HG03066 (cell line): ENCODE results near the gene AGT.

ENCODE experiments used
- ATAC-seq: cut with Tn5 transposase; IDR thresholded peaks from one replicate; pipeline ENCODE4 v1.9.1; 2021; ENCODE audit warnings: low read depth; ENCODE audit not compliant: unreplicated experiment

The AGT gene

GRCh38 chr1:230713915-230714764 is at the start of gene AGT:
Gene AGT (minus strand): TSS chr1:230714122. CDS start chr1:230710823, 3,299 bp downstream.
- no peak for ATAC-seq

- no peak for ATAC-seq
Measured at GRCh38 chr1:230761443-230762167, 47.7 kb upstream of the AGT start.

GRCh38 chr1:230760360-230760827 is 46.5 kb upstream of the AGT start:
- ATAC-seq: no peak

GRCh38 chr1:230759369-230760065 is 45.6 kb upstream of the AGT start:
- ATAC-seq: no peak

- ATAC-seq: no peak
Measured at GRCh38 chr1:230758709-230759368, 44.9 kb upstream of the AGT start.

- ATAC-seq: no peak
Measured at GRCh38 chr1:230757856-230758708, 44.2 kb upstream of the AGT start.

GRCh38 chr1:230754796-230755195 is 40.9 kb upstream of the AGT start:
- no peak for ATAC-seq

- ATAC-seq: no peak
Measured at GRCh38 chr1:230753586-230754251, 39.8 kb upstream of the AGT start.

- no peak for ATAC-seq
Measured at GRCh38 chr1:230753191-230753585, 39.3 kb upstream of the AGT start.

- ATAC-seq: no peak
Measured at GRCh38 chr1:230752407-230752806, 38.5 kb upstream of the AGT start.

GRCh38 chr1:230750986-230751625 is 37.2 kb upstream of the AGT start:
- no peak for ATAC-seq

- no peak for ATAC-seq
Measured at GRCh38 chr1:230750576-230750975, 36.7 kb upstream of the AGT start.

- ATAC-seq: no peak
Measured at GRCh38 chr1:230749635-230750034, 35.7 kb upstream of the AGT start.

- no peak for ATAC-seq
Measured at GRCh38 chr1:230749150-230749549, 35.2 kb upstream of the AGT start.

GRCh38 chr1:230747890-230748800 is 34.2 kb upstream of the AGT start:
- no peak for ATAC-seq

GRCh38 chr1:230747127-230747730 is 33.3 kb upstream of the AGT start, which contains the start of gene CAPN9:
Gene CAPN9 (plus strand): TSS chr1:230747388. CDS start chr1:230747497, 109 bp downstream.
- no peak for ATAC-seq

GRCh38 chr1:230746617-230747016 is 32.7 kb upstream of the AGT start:
- no peak for ATAC-seq
